ENCODE data around the gene PPP2R3A.
"Not testable (repeated sequence)": the region's sequence is repeated elsewhere in the genome, so short reads cannot be mapped to it uniquely, and the experiment has no call there.

PPP2R3A gene

GRCh38 chr3:136186846-136187245, 221.3 kb downstream of the PPP2R3A start:
- no peak for TF ChIP-seq CTCF (IDR thresholded peaks at IDR 0.05; ENCODE audit: unreplicated experiment in 3 of 3)
- peak overlapping the region; percentile 18 to 54 (median 22) for H3K27ac Mint-ChIP-seq
- no peak overlapping the region for H3K4me3 Mint-ChIP-seq
- no peaks in the 10 kb centered on the region for H3K27me3 Mint-ChIP-seq (ENCODE audit: low read depth)
- H3K4me1 Mint-ChIP-seq = peaks cover 42% of the 10 kb centered on the region
- peaks cover 26% of the 10 kb centered on the region for H3K36me3 Mint-ChIP-seq (ENCODE audit: low read depth)
- H3K9me3 Mint-ChIP-seq = no peaks in the 10 kb centered on the region

- no peaks in the 10 kb centered on the region for H3K27me3 Mint-ChIP-seq (ENCODE audit: low read depth)
- peak overlapping the region in 1 of 3 experiments; percentile 75 for H3K27ac Mint-ChIP-seq
- H3K9me3 Mint-ChIP-seq = no peaks in the 10 kb centered on the region
- H3K4me3 Mint-ChIP-seq = no peak overlapping the region
- no peak for TF ChIP-seq CTCF (IDR thresholded peaks at IDR 0.05; ENCODE audit: unreplicated experiment in 3 of 3)
- H3K4me1 Mint-ChIP-seq = peaks cover 43% of the 10 kb centered on the region
- peaks cover 17% of the 10 kb centered on the region for H3K36me3 Mint-ChIP-seq (ENCODE audit: low read depth)
Observed at GRCh38 chr3:136187868-136188267, 222.3 kb downstream of the PPP2R3A start.

DNA sequence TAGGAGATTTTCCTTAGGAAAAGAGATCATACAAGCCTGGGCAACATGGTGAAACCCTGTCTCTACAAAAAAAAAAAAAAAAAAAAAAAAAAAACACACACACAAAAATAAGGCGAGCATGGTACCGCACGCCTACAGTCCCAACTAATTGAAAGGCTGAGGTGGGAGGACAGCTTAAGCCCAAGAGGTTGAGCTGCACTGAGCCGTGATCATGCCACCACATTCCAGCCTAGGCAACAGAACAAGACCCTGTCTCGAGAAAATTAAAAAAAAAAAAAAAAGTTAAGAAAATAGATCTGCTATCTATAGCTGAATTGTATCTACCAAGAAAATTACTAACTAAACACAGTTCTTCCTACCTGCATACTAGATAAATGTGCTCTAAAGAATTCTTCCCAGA, 223.5 kb downstream of the PPP2R3A start:
- no peaks in the 10 kb centered on the region for H3K9me3 Mint-ChIP-seq
- H3K27ac Mint-ChIP-seq = peak overlapping the region; percentile 32 to 75 (median 34)
- H3K4me3 Mint-ChIP-seq = peak overlapping the region in 1 of 3 experiments; percentile 54
- H3K27me3 Mint-ChIP-seq (ENCODE audit: low read depth) = no peaks in the 10 kb centered on the region
- H3K4me1 Mint-ChIP-seq = peaks cover 51% of the 10 kb centered on the region
- H3K36me3 Mint-ChIP-seq (ENCODE audit: low read depth) = peaks cover 16% of the 10 kb centered on the region
- no peak for TF ChIP-seq CTCF (IDR thresholded peaks at IDR 0.05; ENCODE audit: unreplicated experiment in 3 of 3)

- Mint-ChIP-seq H3K27me3 (ENCODE audit: low read depth) (no peaks in the 10 kb centered on the region), H3K4me3 (no peak overlapping the region), H3K36me3 (ENCODE audit: low read depth) (peaks cover 20% of the 10 kb centered on the region), H3K9me3 (no peaks in the 10 kb centered on the region), H3K27ac (peak overlapping the region in 1 of 3 experiments; percentile 55), H3K4me1 (peaks cover 51% of the 10 kb centered on the region)
- no peak for TF ChIP-seq CTCF (IDR thresholded peaks at IDR 0.05; ENCODE audit: unreplicated experiment in 3 of 3)
Observed at GRCh38 chr3:136189859-136190617, 224.5 kb downstream of the PPP2R3A start.

DNA sequence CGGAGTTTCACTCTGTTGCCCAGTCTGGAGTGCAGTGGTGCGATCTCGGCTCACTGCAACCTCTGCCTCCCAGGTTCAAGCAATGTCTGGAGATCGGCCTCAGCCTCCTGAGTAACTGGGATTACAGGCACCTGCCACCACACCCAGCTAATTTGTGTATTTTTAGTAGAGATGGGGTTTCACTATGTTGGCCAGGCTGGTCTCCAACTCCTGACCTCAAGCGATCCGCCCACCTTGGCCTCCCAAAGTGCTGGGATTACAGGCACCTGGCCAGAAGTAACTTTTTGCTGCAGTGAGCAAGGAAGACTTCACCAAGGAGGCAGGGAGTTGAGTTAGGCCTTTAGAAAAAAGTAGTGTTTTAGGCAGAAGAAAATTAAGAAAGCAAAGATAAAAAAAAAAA, 226.7 kb downstream of the PPP2R3A start:
- H3K27me3 Mint-ChIP-seq (ENCODE audit: low read depth); H3K9me3 Mint-ChIP-seq: not testable (repeated sequence)
- H3K27ac Mint-ChIP-seq = peak overlapping the region; percentile 70 to 94 (median 85)
- peaks cover 15% of the 10 kb centered on the region for H3K36me3 Mint-ChIP-seq (ENCODE audit: low read depth)
- H3K4me1 Mint-ChIP-seq = peaks cover 41% of the 10 kb centered on the region
- peak overlapping the region; percentile 95 to 97 (median 95) for H3K4me3 Mint-ChIP-seq

DNA sequence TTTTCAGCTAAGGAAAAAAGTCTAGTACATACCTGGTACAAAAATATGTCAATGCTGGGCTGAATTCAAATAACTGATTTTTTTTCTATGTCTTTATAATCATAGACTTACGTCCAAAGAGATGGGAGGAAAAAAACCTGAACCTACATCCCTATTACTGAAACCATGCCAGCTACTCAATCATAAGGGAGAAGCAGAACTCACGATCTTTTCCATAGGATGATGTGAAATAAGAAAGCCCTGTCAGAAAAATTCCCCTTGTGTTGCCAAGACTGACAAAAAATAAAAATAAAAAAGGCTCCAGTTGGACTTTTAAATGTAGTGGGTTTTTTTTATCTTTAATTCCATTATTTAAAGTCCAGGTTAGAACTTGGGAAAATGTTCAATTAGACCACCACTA, 227.3 kb downstream of the PPP2R3A start:
- peak overlapping the region; percentile 94 to 100 (median 97) for H3K27ac Mint-ChIP-seq
- H3K36me3 Mint-ChIP-seq (ENCODE audit: low read depth) = peaks cover 15% of the 10 kb centered on the region
- no peaks in the 10 kb centered on the region for H3K9me3 Mint-ChIP-seq
- TF ChIP-seq CTCF (IDR thresholded peaks at IDR 0.05; ENCODE audit: unreplicated experiment in 3 of 3) = no peak
- H3K4me3 Mint-ChIP-seq = peak overlapping the region; percentile 95 to 97 (median 95)
- H3K27me3 Mint-ChIP-seq (ENCODE audit: low read depth) = no peaks in the 10 kb centered on the region
- peaks cover 47% of the 10 kb centered on the region for H3K4me1 Mint-ChIP-seq
